MM.1S (cell line): Measurements from ENCODE around the gene SLC12A7.

Source experiments
- DNase-seq: peaks from one replicate; pipeline ENCODE4 v3.0.0-alpha.2; 2015
- H2AFZ ChIP-seq: fragments of 300-600 bp; sonication (generic); 2 replicates; pipeline ENCODE4 v1.6.0; 2016; ENCODE audit warnings: antibody characterized with exemption, low read length
- H3F3A ChIP-seq: fragments of 300-600 bp; sonication (generic); 2 replicates; pipeline ENCODE4 v1.6.1; 2016; ENCODE audit warnings: mild to moderate bottlenecking, antibody characterized with exemption, low read length, moderate library complexity, mixed read lengths; ENCODE audit not compliant: insufficient read depth
- H3K27ac ChIP-seq: fragments of 300-600 bp; sonication (generic); 2 replicates; pipeline ENCODE4 v1.5.1; 2016; ENCODE audit warnings: mild to moderate bottlenecking, low read length
- H3K27me3 ChIP-seq: fragments of 300-600 bp; sonication (generic); replicated peaks from 2 replicates; pipeline ENCODE4 v1.6.0; 2016; ENCODE audit warnings: low read length; ENCODE audit not compliant: insufficient read depth
- H3K36me3 ChIP-seq: fragments of 300-600 bp; sonication (generic); replicated peaks from 2 replicates; pipeline ENCODE4 v1.6.1; 2016; ENCODE audit warnings: mild to moderate bottlenecking, low read length, mixed read lengths; ENCODE audit not compliant: insufficient read depth
- H3K4me1 ChIP-seq: fragments of 300-600 bp; sonication (generic); 2 replicates; pipeline ENCODE4 v1.6.1; 2016; ENCODE audit warnings: low read length, mixed read lengths
- H3K4me2 ChIP-seq: fragments of 300-600 bp; sonication (generic); 2 replicates; pipeline ENCODE4 v1.6.0; 2016; ENCODE audit warnings: low read depth, low read length
- H3K4me3 ChIP-seq: fragments of 300-600 bp; sonication (generic); 2 replicates; pipeline ENCODE4 v1.5.1; 2016; ENCODE audit warnings: low read length, mixed read lengths
- H3K79me2 ChIP-seq: fragments of 300-600 bp; sonication (generic); 2 replicates; pipeline ENCODE4 v1.6.1; 2016; ENCODE audit warnings: mixed run types, low read length, mixed read lengths
- H3K9ac ChIP-seq: fragments of 300-600 bp; sonication (generic); 2 replicates; pipeline ENCODE4 v1.6.1; 2016; ENCODE audit warnings: low read length, mixed read lengths
- H3K9me2 ChIP-seq: fragments of 300-600 bp; sonication (generic); replicated peaks from 2 replicates; pipeline ENCODE4 v1.6.1; 2016; ENCODE audit warnings: mild to moderate bottlenecking, low read length, mixed read lengths; ENCODE audit not compliant: insufficient read depth
- H3K9me3 ChIP-seq: fragments of 300-600 bp; sonication (generic); replicated peaks from 2 replicates; pipeline ENCODE4 v1.6.1; 2016; ENCODE audit warnings: mild to moderate bottlenecking, low read length, mixed read lengths; ENCODE audit not compliant: insufficient read depth
- H4K20me1 ChIP-seq: fragments of 300-600 bp; sonication (generic); 2 replicates; pipeline ENCODE4 v1.6.1; 2016; ENCODE audit warnings: mild to moderate bottlenecking, low read length, moderate library complexity, mixed read lengths; ENCODE audit not compliant: insufficient read depth
- CTCF ChIP-seq: fragments of 300-600 bp; sonication (generic); IDR thresholded peaks from 2 replicates; pipeline ENCODE4 v1.5.1; 2016; ENCODE audit warnings: antibody characterized with exemption, low read length, mixed read lengths
- EZH2 ChIP-seq: fragments of 300-600 bp; sonication (generic); optimal IDR thresholded peaks from 2 replicates; pipeline ENCODE3; 2017; ENCODE audit warnings: low read depth, mild to moderate bottlenecking, antibody characterized with exemption, low read length, mixed read lengths
- EZH2phosphoT487 ChIP-seq: fragments of 300-600 bp; sonication (generic); IDR thresholded peaks from 2 replicates; pipeline ENCODE4 v1.6.1; 2018; ENCODE audit warnings: antibody characterized with exemption, low read length

SLC12A7 gene

GRCh38 chr5:1125030-1125357 lies 13.1 kb upstream of the SLC12A7 start:
- H3K4me1 ChIP-seq = peaks cover 9% of the 10 kb centered on the region

GRCh38 chr5:1124205-1125029 lies 12.6 kb upstream of the SLC12A7 start:
- H3K27ac ChIP-seq = no peak overlapping the region
- no peak overlapping the region for H3K9ac ChIP-seq
- no peaks in the 10 kb centered on the region for H3F3A ChIP-seq
- no peak for DNase-seq
- no peak overlapping the region for H2AFZ ChIP-seq
- no peak for TF ChIP-seq EZH2phosphoT487
- no peak for TF ChIP-seq CTCF
- no peak for TF ChIP-seq EZH2
- no peak overlapping the region for H3K4me2 ChIP-seq
- no peak overlapping the region for H3K4me3 ChIP-seq
- peaks cover 16% of the 10 kb centered on the region for H3K27me3 ChIP-seq
- H3K9me3 ChIP-seq = no peaks in the 10 kb centered on the region
- H3K9me2 ChIP-seq = no peaks in the 10 kb centered on the region
- no peaks in the 10 kb centered on the region for H3K36me3 ChIP-seq
- no peaks in the 10 kb centered on the region for H4K20me1 ChIP-seq
- H3K79me2 ChIP-seq = no peaks in the 10 kb centered on the region
- H3K4me1 ChIP-seq = peaks cover 4% of the 10 kb centered on the region; the same call in 1 of the 2 replicates

More at GRCh38 chr5:1125030-1125357, 13.1 kb upstream of the SLC12A7 start:
- no peak overlapping the region for H3K4me3 ChIP-seq
- no peak overlapping the region for H3K9ac ChIP-seq
- no peaks in the 10 kb centered on the region for H3K36me3 ChIP-seq
- no peaks in the 10 kb centered on the region for H3K9me2 ChIP-seq
- no peak overlapping the region for H3K4me2 ChIP-seq
- DNase-seq = no peak
- H3K9me3 ChIP-seq = no peaks in the 10 kb centered on the region
- H3K27ac ChIP-seq = no peak overlapping the region
- H3K27me3 ChIP-seq = peaks cover 16% of the 10 kb centered on the region
- no peak overlapping the region for H2AFZ ChIP-seq
- H4K20me1 ChIP-seq = no peaks in the 10 kb centered on the region
- peaks cover 5% of the 10 kb centered on the region; the same call in 1 of the 2 replicates for H3F3A ChIP-seq
- no peaks in the 10 kb centered on the region for H3K79me2 ChIP-seq
- TF ChIP-seq EZH2 = no peak
- TF ChIP-seq CTCF = no peak
- no peak for TF ChIP-seq EZH2phosphoT487

GRCh38 chr5:1123418-1124147 lies 11.7 kb upstream of the SLC12A7 start:
- Histone ChIP-seq H3K36me3 (no peaks in the 10 kb centered on the region), H3K9me2 (no peaks in the 10 kb centered on the region), H3K4me2 (no peak overlapping the region), H3F3A (no peaks in the 10 kb centered on the region), H2AFZ (no peak overlapping the region), H3K4me1 (no peaks in the 10 kb centered on the region), H3K4me3 (no peak overlapping the region), H4K20me1 (no peaks in the 10 kb centered on the region), H3K27ac (no peak overlapping the region), H3K9me3 (no peaks in the 10 kb centered on the region), H3K9ac (no peak overlapping the region), H3K27me3 (peaks cover 23% of the 10 kb centered on the region), H3K79me2 (no peaks in the 10 kb centered on the region)
- TF ChIP-seq EZH2 (no peak), CTCF (no peak), EZH2phosphoT487 (no peak)
- DNase-seq = no peak
